Liver (tissue), 9 donors: ENCODE data around the gene GNAT2. TPM values are rescaled to one million over a fixed set of nuclear protein-coding genes. Genes with fewer than 3 reads are reported as not detected.

Experiments
- DNase-seq: peaks from one replicate; pipeline ENCODE4 v3.0.0-alpha.2; 2017; ENCODE audit warnings: low spot score
- H3K27ac ChIP-seq, 2 donors: one replicate each; pipeline ENCODE4 v1.7.0; 2013; ENCODE audit warnings: inconsistent platforms in 2 of 2, low read length in 2 of 2, control low read depth in 1 of 2, low read depth in 1 of 2, mild to moderate bottlenecking in 1 of 2
- H3K27me3 ChIP-seq, 4 donors: one replicate each; pipeline versions ENCODE4 v1.6.1 to v1.7.0; 2013; ENCODE audit warnings: low read length in 3 of 4, inconsistent platforms in 1 of 4, mild to moderate bottlenecking in 1 of 4, moderate library complexity in 1 of 4; ENCODE audit not compliant: control insufficient read depth in 4 of 4, insufficient read depth in 4 of 4
- H3K36me3 ChIP-seq, 4 donors: one replicate each; pipeline versions ENCODE4 v1.6.1 to v1.7.0; 2013; ENCODE audit warnings: low read length in 3 of 4, mild to moderate bottlenecking in 3 of 4, low read depth in 1 of 4, moderate library complexity in 1 of 4; ENCODE audit not compliant: control insufficient read depth in 4 of 4, insufficient read depth in 3 of 4
- H3K4me1 ChIP-seq, 4 donors: one replicate each; pipeline versions ENCODE4 v1.6.1 to v1.7.0; 2013; ENCODE audit warnings: low read length in 3 of 4, mild to moderate bottlenecking in 3 of 4, moderate library complexity in 1 of 4; ENCODE audit not compliant: control insufficient read depth in 4 of 4, insufficient read depth in 4 of 4
- H3K4me3 ChIP-seq, 3 donors: one replicate each; pipeline versions ENCODE4 v1.6.1 to v1.7.0; 2013; ENCODE audit warnings: low read length in 3 of 3, control low read depth in 1 of 3, low read depth in 1 of 3, mild to moderate bottlenecking in 1 of 3
- H3K9ac ChIP-seq, 2 donors: one replicate each; pipeline ENCODE4 v1.7.0; 2013; ENCODE audit warnings: low read length in 2 of 2, mild to moderate bottlenecking in 2 of 2, moderate library complexity in 2 of 2, control low read depth in 1 of 2, low read depth in 1 of 2
- H3K9me3 ChIP-seq, 4 donors: one replicate each; pipeline versions ENCODE4 v1.6.1 to v1.7.0; 2013; ENCODE audit warnings: low read length in 3 of 4; ENCODE audit not compliant: control insufficient read depth in 4 of 4
- EGR1 ChIP-seq, 2 donors: IDR thresholded peaks; 2 replicates each; pipeline ENCODE4 v1.6.1; 2016 to 2018; ENCODE audit warnings: antibody characterized with exemption in 2 of 2, low read depth in 2 of 2
- FOXA1 ChIP-seq: IDR thresholded peaks from 2 replicates; pipeline ENCODE4 v1.6.1; 2016; ENCODE audit warnings: antibody characterized with exemption
- FOXA2 ChIP-seq: IDR thresholded peaks from 2 replicates; pipeline ENCODE4 v1.6.1; 2016; ENCODE audit warnings: antibody characterized with exemption
- GABPA ChIP-seq, 2 donors: IDR thresholded peaks in 1 of 2; conservative IDR thresholded peaks in 1 of 2; 2 replicates each; pipeline ENCODE4 v1.6.1; 2016; ENCODE audit warnings: antibody characterized with exemption in 2 of 2, mild to moderate bottlenecking in 1 of 2, moderate library complexity in 1 of 2
- HNF4A ChIP-seq, 2 donors: conservative IDR thresholded peaks; 2 replicates each; pipeline ENCODE4 v1.6.1; 2016; ENCODE audit warnings: antibody characterized with exemption in 2 of 2, mild to moderate bottlenecking in 2 of 2
- HNF4G ChIP-seq: IDR thresholded peaks from 2 replicates; pipeline ENCODE4 v1.6.1; 2016; ENCODE audit warnings: antibody characterized with exemption
- JUND ChIP-seq, 2 donors: IDR thresholded peaks; 2 replicates each; pipeline ENCODE4 v1.6.1; 2016; ENCODE audit warnings: antibody characterized with exemption in 2 of 2
- NR2F2 ChIP-seq: IDR thresholded peaks from 2 replicates; pipeline ENCODE4 v1.6.1; 2016; ENCODE audit warnings: antibody characterized with exemption
- RAD21 ChIP-seq, 2 donors: IDR thresholded peaks; 2 replicates each; pipeline ENCODE4 v1.6.1; 2016; ENCODE audit warnings: antibody characterized with exemption in 2 of 2, mild to moderate bottlenecking in 2 of 2
- RXRA ChIP-seq, 2 donors: IDR thresholded peaks; 2 replicates each; pipeline ENCODE4 v1.6.1; 2017 to 2018; ENCODE audit warnings: antibody characterized with exemption in 2 of 2, mild to moderate bottlenecking in 1 of 2
- SP1 ChIP-seq: IDR thresholded peaks from 2 replicates; pipeline ENCODE4 v1.6.1; 2018; ENCODE audit warnings: antibody characterized with exemption, mild to moderate bottlenecking
- TAF1 ChIP-seq: conservative IDR thresholded peaks from 2 replicates; pipeline ENCODE4 v1.6.1; 2016; ENCODE audit warnings: antibody characterized with exemption, mild to moderate bottlenecking
- YY1 ChIP-seq: IDR thresholded peaks from 2 replicates; pipeline ENCODE4 v1.6.1; 2016; ENCODE audit warnings: antibody characterized with exemption, mild to moderate bottlenecking
- ZBTB33 ChIP-seq: IDR thresholded peaks from 2 replicates; pipeline ENCODE4 v1.6.1; 2016; ENCODE audit warnings: antibody characterized with exemption
- WGBS: extraction: QIAGEN DNeasy Blood & Tissue Kit; methylation state at CpG from one replicate; pipeline ENCODE4 v1.1.7; 2013; 5-methylcytosine and 5-hydroxymethylcytosine counted together
- polyA plus RNA-seq, 2 donors: library from polyadenylated mRNA; stranded (reverse) in 1 of 2; unstranded in 1 of 2; fragments of 200-250 nt in 1 of 2; fragments of >200 nt in 1 of 2; fragmentation: Nextera tagmentation in 1 of 2; extraction: Ambion mirVana in 1 of 2; gene quantifications; one replicate each; pipeline versions ENCODE4 v1.2.1 to v1.2.3, GENCODE V29; 2013 to 2015
- total RNA-seq, 2 donors: library from RNA; depleted of rRNA; stranded (reverse); fragments of >200 nt; gene quantifications; one replicate each; pipeline ENCODE4 v1.2.3, GENCODE V29; 2014
- TF ChIP-seq, protein P1 (sequence below): IDR thresholded peaks from 2 replicates; pipeline ENCODE4 v1.6.1; 2016; ENCODE audit warnings: antibody characterized with exemption, mild to moderate bottlenecking
- TF ChIP-seq, protein P2 (sequence below): IDR thresholded peaks from 2 replicates; pipeline ENCODE4 v1.6.1; 2016; ENCODE audit warnings: antibody characterized with exemption
- TF ChIP-seq, protein P3 (sequence below): IDR thresholded peaks from 2 replicates; pipeline ENCODE4 v1.6.1; 2016; ENCODE audit warnings: antibody characterized with exemption
- donor health status: healthy.
- donor health status: healthy.
- donor health status: healthy.
- donor health status: healthy.
- donor health status: healthy.

The GNAT2 gene
- total and polyA plus RNA-seq, 4 donors = 0.09 to 0.17 (median 0.17) TPM; not detected in 1

GRCh38 chr1:109657395-109657794, 38.0 kb upstream of the GNAT2 start:
- H3K9me3 ChIP-seq = no peaks in the 10 kb centered on the region
- H3K4me1 ChIP-seq = peaks cover 6 to 21% (median 13%) of the 10 kb centered on the region in 4 donors
- H3K4me3 ChIP-seq = no peak overlapping the region
- no peak for DNase-seq
- H3K27me3 ChIP-seq = no peaks in the 10 kb centered on the region
- H3K36me3 ChIP-seq = peaks cover 0 to 24% (median 8%) of the 10 kb centered on the region in 4 donors
- TF ChIP-seq RXRA (IDR thresholded peaks at IDR 0.05) (no peak), RAD21 (IDR thresholded peaks at IDR 0.05) (no peak), GABPA (IDR thresholded peaks at IDR 0.05 in 1 of 2, conservative IDR thresholded peaks at IDR 0.05 in 1 of 2) (no peak), HNF4G (no peak), ZBTB33 (no peak)
- TF ChIP-seq, protein P1, sequence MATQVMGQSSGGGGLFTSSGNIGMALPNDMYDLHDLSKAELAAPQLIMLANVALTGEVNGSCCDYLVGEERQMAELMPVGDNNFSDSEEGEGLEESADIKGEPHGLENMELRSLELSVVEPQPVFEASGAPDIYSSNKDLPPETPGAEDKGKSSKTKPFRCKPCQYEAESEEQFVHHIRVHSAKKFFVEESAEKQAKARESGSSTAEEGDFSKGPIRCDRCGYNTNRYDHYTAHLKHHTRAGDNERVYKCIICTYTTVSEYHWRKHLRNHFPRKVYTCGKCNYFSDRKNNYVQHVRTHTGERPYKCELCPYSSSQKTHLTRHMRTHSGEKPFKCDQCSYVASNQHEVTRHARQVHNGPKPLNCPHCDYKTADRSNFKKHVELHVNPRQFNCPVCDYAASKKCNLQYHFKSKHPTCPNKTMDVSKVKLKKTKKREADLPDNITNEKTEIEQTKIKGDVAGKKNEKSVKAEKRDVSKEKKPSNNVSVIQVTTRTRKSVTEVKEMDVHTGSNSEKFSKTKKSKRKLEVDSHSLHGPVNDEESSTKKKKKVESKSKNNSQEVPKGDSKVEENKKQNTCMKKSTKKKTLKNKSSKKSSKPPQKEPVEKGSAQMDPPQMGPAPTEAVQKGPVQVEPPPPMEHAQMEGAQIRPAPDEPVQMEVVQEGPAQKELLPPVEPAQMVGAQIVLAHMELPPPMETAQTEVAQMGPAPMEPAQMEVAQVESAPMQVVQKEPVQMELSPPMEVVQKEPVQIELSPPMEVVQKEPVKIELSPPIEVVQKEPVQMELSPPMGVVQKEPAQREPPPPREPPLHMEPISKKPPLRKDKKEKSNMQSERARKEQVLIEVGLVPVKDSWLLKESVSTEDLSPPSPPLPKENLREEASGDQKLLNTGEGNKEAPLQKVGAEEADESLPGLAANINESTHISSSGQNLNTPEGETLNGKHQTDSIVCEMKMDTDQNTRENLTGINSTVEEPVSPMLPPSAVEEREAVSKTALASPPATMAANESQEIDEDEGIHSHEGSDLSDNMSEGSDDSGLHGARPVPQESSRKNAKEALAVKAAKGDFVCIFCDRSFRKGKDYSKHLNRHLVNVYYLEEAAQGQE = no peak
- H3K27ac ChIP-seq = no peak overlapping the region
- 98% methylated on average over 4 of the region's 4 CpGs for WGBS
- H3K9ac ChIP-seq = no peak overlapping the region

GRCh38 chr1:109655615-109656519, 36.5 kb upstream of the GNAT2 start, which contains the start of gene GSTM4:
Gene GSTM4 (plus strand): TSS chr1:109656099. CDS start chr1:109656390, 291 bp downstream.
- peak; percentile 80 for DNase-seq
- peaks cover 6 to 21% (median 13%) of the 10 kb centered on the region in 4 donors for H3K4me1 ChIP-seq
- peaks cover 0 to 17% (median 2%) of the 10 kb centered on the region in 4 donors for H3K36me3 ChIP-seq
- WGBS = 1% methylated on average over 54 of the region's 54 CpGs
- peak within 1 kb of the TSS; percentile 69 to 95 (median 87) for H3K4me3 ChIP-seq
- TF ChIP-seq YY1 (peak; percentile 83), NR2F2 (peak; percentile 57), RXRA (IDR thresholded peaks at IDR 0.05) (peak in 1 of 2 donors; percentile 56), HNF4G (peak; percentile 81), GABPA (IDR thresholded peaks at IDR 0.05 in 1 of 2, conservative IDR thresholded peaks at IDR 0.05 in 1 of 2) (peak in 1 of 2 donors; percentile 68), FOXA1 (no peak), JUND (IDR thresholded peaks at IDR 0.05) (no peak), EGR1 (IDR thresholded peaks at IDR 0.05; ENCODE audit: low read depth in 2 of 2) (no peak), HNF4A (conservative IDR thresholded peaks at IDR 0.05) (peak; percentile 81 to 86), TAF1 (peak; percentile 67), ZBTB33 (peak; percentile 83), SP1 (peak; percentile 82), FOXA2 (no peak), RAD21 (IDR thresholded peaks at IDR 0.05) (peak; percentile 34 to 36)
- TF ChIP-seq, protein P1 = peak; percentile 56
- TF ChIP-seq, protein P2, sequence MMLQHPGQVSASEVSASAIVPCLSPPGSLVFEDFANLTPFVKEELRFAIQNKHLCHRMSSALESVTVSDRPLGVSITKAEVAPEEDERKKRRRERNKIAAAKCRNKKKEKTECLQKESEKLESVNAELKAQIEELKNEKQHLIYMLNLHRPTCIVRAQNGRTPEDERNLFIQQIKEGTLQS = no peak
- TF ChIP-seq, protein P3, sequence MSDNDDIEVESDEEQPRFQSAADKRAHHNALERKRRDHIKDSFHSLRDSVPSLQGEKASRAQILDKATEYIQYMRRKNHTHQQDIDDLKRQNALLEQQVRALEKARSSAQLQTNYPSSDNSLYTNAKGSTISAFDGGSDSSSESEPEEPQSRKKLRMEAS = peak; percentile 68
- no peaks in the 10 kb centered on the region for H3K9me3 ChIP-seq
- no peaks in the 10 kb centered on the region for H3K27me3 ChIP-seq
- peak within 1 kb of the TSS; percentile 68 to 94 for H3K9ac ChIP-seq
- peak within 1 kb of the TSS; percentile 82 to 87 for H3K27ac ChIP-seq
